ENCODE results near the gene PPM1H. TPM values are rescaled to one million over a fixed set of nuclear protein-coding genes. Genes with fewer than 3 reads are reported as not detected.
A peak's percentile ranks its signal among the peaks of the same experiment; 100 is the strongest.

PPM1H gene
- total RNA-seq, 2 donors from 2014 or later = 27.0 to 46.9 TPM

GRCh38 chr12:62840806-62841205 is 94.1 kb downstream of the PPM1H start:
- H3K4me3 ChIP-seq = no peak overlapping the region
- no peaks in the 10 kb centered on the region for H3K4me1 ChIP-seq (replicated peaks)
- H3K27me3 ChIP-seq (replicated peaks; ENCODE audit: insufficient read depth) = no peaks in the 10 kb centered on the region
- no peak for DNase-seq (ENCODE audit: low spot score)
- H3K36me3 ChIP-seq = no peaks in the 10 kb centered on the region
- H3K27ac ChIP-seq = no peak overlapping the region
- 92% methylated on average over 4 of the region's 4 CpGs for WGBS
- TF ChIP-seq POLR2A (IDR thresholded peaks at IDR 0.05) (no peak), POLR2AphosphoS5 (IDR thresholded peaks at IDR 0.05) (no peak), CTCF (IDR thresholded peaks at IDR 0.05) (no peak)
- no peaks in the 10 kb centered on the region for H3K9me3 ChIP-seq
- intact Hi-C loops (cut with DNase I) = no loop called here

GRCh38 chr12:62839869-62840660 is 94.9 kb downstream of the PPM1H start:
- H3K27ac ChIP-seq = no peak overlapping the region
- TF ChIP-seq POLR2AphosphoS5 (IDR thresholded peaks at IDR 0.05) (no peak), CTCF (IDR thresholded peaks at IDR 0.05) (no peak), POLR2A (IDR thresholded peaks at IDR 0.05) (no peak)
- intact Hi-C loops (cut with DNase I) = no loop called here
- DNase-seq (ENCODE audit: low spot score) = no peak
- H3K9me3 ChIP-seq = no peaks in the 10 kb centered on the region
- WGBS = 97% methylated on average over 5 of the region's 5 CpGs
- H3K4me3 ChIP-seq = no peak overlapping the region
- no peaks in the 10 kb centered on the region for H3K4me1 ChIP-seq (replicated peaks)
- no peaks in the 10 kb centered on the region for H3K36me3 ChIP-seq
- no peaks in the 10 kb centered on the region for H3K27me3 ChIP-seq (replicated peaks; ENCODE audit: insufficient read depth)

GRCh38 chr12:62834971-62835547 is 99.9 kb downstream of the PPM1H start:
- Histone ChIP-seq H3K4me3 (no peak overlapping the region), H3K9me3 (no peaks in the 10 kb centered on the region), H3K36me3 (no peaks in the 10 kb centered on the region), H3K27ac (no peak overlapping the region), H3K27me3 (replicated peaks; ENCODE audit: insufficient read depth) (no peaks in the 10 kb centered on the region), H3K4me1 (replicated peaks) (no peaks in the 10 kb centered on the region)
- intact Hi-C loops (cut with DNase I) = no loop called here
- DNase-seq (ENCODE audit: low spot score) = no peak
- no peak for TF ChIP-seq CTCF (IDR thresholded peaks at IDR 0.05)
- no peak for TF ChIP-seq POLR2A (IDR thresholded peaks at IDR 0.05)
- no peak for TF ChIP-seq POLR2AphosphoS5 (IDR thresholded peaks at IDR 0.05)
- 48% methylated on average over 10 of the region's 10 CpGs for WGBS

GRCh38 chr12:62834406-62834805 is 100.5 kb downstream of the PPM1H start:
- no peaks in the 10 kb centered on the region for H3K27me3 ChIP-seq (replicated peaks; ENCODE audit: insufficient read depth)
- 74% methylated on average over 4 of the region's 4 CpGs for WGBS
- H3K4me1 ChIP-seq (replicated peaks) = no peaks in the 10 kb centered on the region
- no peak overlapping the region for H3K4me3 ChIP-seq
- intact Hi-C loops (cut with DNase I) = no loop called here
- peak overlapping the region in 1 of 2 donors; percentile 6 for H3K27ac ChIP-seq
- no peak for TF ChIP-seq CTCF (IDR thresholded peaks at IDR 0.05)
- TF ChIP-seq POLR2A (IDR thresholded peaks at IDR 0.05) = no peak
- TF ChIP-seq POLR2AphosphoS5 (IDR thresholded peaks at IDR 0.05) = no peak
- DNase-seq (ENCODE audit: low spot score) = no peak
- H3K36me3 ChIP-seq = no peaks in the 10 kb centered on the region
- H3K9me3 ChIP-seq = no peaks in the 10 kb centered on the region

GRCh38 chr12:62833634-62834033 is 101.3 kb downstream of the PPM1H start:
- H3K4me3 ChIP-seq = no peak overlapping the region
- no peak for DNase-seq (ENCODE audit: low spot score)
- whole genome bisulfite sequencing = 93% methylated on average over 6 of the region's 6 CpGs
- intact Hi-C loops (cut with DNase I) = no loop called here
- TF ChIP-seq POLR2A (IDR thresholded peaks at IDR 0.05) = no peak
- no peak for TF ChIP-seq POLR2AphosphoS5 (IDR thresholded peaks at IDR 0.05)
- no peak for TF ChIP-seq CTCF (IDR thresholded peaks at IDR 0.05)
- H3K4me1 ChIP-seq (replicated peaks) = no peaks in the 10 kb centered on the region
- H3K36me3 ChIP-seq = no peaks in the 10 kb centered on the region
- H3K27me3 ChIP-seq (replicated peaks; ENCODE audit: insufficient read depth) = no peaks in the 10 kb centered on the region
- no peaks in the 10 kb centered on the region for H3K9me3 ChIP-seq
- no peak overlapping the region for H3K27ac ChIP-seq

Measured in prostate gland (tissue), 2 donors.